Activated CD4-positive, alpha-beta T cell treated with anti-CD3 and anti-CD28 coated beads for 1 hour (primary cell): Measurements from ENCODE around the gene CAMK1D.

Source experiments
- DNase-seq: peaks from one replicate; pipeline ENCODE4 v3.0.0-alpha.2; 2020

Gene CAMK1D

DNA sequence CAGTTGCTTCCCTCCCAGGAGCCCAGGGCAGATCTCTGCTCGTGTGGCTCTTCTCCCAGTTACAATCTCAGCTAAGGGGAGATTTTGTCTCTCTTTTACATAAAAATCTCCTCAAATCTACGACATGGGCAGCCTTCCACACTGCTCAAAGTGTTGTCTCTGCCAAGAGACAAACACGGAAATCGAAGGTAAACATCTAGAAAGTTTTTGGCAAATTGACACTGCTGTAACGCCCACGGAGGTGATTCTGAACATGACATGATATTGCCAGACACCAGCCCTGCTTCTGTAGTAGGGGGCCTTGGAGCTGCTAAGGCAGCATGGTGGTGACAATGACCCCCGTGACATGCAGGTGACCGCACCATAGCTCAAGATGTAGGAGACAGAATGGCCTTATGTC lies 523.8 kb downstream of the CAMK1D start:
- no peak for DNase-seq

DNA sequence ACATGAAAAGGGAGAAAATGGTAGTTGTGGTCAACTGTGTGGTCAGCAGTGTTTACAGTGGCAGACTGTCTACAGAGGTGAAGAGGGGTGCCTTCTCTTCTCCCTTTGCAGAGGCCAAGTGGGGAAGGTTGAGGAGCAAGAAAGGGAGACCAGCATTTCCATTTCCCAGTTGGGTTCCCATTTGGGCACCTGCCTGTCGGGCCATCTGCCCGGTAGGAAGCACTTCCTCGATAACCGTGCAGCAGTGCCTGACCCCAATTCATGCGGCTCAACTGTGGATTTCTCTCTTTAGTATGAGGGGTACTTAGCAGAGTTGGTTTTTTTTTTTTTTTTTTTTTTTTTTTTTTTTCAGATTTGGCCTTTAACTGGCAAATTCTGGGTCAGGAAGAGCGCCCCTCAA lies 525.2 kb downstream of the CAMK1D start:
- no peak for DNase-seq

DNA sequence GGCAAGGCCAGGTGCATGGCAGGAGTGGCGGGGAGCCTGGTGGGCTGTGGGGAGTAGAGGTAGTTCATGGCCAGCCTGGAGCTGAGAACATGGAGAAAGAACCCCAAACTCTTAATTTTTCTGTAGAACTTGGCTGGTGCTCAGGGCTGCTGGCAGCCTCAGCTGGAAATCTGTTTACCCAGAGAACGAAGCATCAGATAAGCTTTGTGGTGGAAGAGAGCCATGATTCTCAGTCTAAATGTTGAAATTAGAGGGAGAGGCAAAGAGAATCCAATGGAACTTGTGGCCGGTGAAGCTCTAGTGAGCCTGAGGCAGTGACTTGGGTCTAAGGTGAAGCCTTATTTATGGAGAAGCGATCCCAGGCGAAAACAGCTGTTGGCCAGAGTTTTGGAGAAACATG lies 525.8 kb downstream of the CAMK1D start:
- no peak for DNase-seq

DNA sequence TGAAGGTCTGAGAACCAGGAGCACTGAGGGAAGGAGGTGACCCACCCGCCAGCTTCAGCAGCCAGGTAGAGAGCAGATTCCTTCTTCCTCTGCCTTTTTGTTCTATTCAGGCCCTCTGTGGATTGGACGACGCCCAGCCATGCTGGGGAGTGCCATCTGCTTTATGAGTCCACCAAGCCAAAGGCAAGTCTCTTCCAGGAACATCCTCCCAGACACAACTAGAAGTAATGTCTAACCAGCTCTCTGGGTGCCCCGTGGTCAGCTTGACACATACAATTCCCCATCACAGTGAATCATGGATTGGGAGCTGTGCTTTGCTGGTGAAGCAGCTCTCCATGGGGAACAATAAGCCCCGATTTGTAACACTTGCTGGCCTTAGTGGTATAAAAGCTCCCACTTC lies 526.9 kb downstream of the CAMK1D start:
- DNase-seq = no peak

DNA sequence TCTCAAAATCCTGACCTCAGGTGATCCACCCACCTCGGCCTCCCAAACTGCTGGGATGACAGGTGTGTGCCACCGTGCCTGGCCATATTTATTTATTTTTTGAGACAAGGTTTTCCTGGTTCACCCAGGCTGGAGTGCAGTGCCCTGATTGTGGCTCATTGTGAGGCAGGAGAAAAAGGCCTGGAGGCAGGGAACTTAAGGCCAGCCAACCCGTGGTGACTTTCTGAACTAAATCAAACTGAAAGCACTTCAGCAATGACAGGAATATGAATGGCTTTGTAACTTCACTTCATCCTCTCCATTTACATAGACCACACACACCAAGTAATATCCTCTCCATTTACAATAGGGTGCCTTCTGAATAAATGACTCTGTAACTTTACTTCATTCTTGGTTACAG lies 527.8 kb downstream of the CAMK1D start:
- DNase-seq = no peak

DNA sequence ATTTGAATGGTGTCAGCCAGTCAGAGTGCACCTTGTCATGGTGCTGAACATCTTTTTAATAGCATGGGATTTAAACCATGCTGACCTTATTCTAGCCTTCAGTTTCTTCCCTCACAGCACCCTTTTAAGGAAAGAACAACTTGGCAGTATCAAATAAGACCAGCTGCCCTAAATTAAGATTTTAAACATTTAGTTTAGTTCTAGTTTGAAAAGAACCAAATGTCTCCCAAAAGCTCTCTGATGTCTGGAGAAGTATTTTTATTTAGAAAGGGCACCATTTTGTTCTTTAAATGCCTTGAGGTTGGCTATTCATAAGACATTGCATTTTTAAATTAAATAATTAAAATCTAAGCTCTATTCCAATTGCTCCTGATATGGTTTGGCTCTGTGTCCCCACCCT lies 531.1 kb downstream of the CAMK1D start:
- no peak for DNase-seq

DNA sequence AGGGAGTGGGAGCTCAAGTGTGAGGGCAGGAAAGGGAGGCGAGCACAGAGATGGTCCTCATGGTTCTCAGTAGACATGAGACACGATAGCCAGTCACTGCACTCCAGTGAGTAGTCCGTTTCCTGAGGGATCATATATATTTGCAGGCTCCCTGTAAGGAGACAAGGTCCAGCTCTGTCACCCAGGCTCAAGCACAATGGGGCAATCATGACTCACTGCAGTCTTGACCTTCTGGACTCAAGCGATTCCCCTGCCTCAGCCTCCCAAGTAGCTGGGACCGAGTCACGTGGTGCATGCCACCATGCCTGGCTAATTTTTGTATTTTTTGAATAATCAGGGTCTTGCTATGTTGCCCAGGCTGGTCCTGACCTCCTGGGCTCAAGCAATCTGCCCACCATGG lies 535.5 kb downstream of the CAMK1D start:
- no peak for DNase-seq
